Caki2 (cell line): ENCODE results near the gene CDC6. TPM values are rescaled to one million over a fixed set of nuclear protein-coding genes. Genes with fewer than 3 reads are reported as not detected.
A peak's percentile ranks its signal among the peaks of the same experiment; 100 is the strongest.

Experiments used
- DNase-seq: peaks from one replicate; pipeline ENCODE4 v3.0.0-alpha.2; 2015; ENCODE audit warnings: low read depth
- in situ Hi-C: cut with HindIII; loops from 2 replicates; pipeline ENCODE4 v1.10.0; 2016; ENCODE audit warnings: low sequenced_read_pairs, low pct_unique_long_range_greater_than_20kb, mixed read lengths
- total RNA-seq: library from RNA; depleted of rRNA; stranded (reverse); fragments of >200 nt; shearing (Covaris generic); gene quantifications from 2 replicates; pipeline ENCODE4 v1.2.3, GENCODE V29; 2014; ENCODE audit warnings: low replicate concordance

CDC6 gene
- total RNA-seq, 1 experiment from 2014 or later, result 68.1 TPM

DNA sequence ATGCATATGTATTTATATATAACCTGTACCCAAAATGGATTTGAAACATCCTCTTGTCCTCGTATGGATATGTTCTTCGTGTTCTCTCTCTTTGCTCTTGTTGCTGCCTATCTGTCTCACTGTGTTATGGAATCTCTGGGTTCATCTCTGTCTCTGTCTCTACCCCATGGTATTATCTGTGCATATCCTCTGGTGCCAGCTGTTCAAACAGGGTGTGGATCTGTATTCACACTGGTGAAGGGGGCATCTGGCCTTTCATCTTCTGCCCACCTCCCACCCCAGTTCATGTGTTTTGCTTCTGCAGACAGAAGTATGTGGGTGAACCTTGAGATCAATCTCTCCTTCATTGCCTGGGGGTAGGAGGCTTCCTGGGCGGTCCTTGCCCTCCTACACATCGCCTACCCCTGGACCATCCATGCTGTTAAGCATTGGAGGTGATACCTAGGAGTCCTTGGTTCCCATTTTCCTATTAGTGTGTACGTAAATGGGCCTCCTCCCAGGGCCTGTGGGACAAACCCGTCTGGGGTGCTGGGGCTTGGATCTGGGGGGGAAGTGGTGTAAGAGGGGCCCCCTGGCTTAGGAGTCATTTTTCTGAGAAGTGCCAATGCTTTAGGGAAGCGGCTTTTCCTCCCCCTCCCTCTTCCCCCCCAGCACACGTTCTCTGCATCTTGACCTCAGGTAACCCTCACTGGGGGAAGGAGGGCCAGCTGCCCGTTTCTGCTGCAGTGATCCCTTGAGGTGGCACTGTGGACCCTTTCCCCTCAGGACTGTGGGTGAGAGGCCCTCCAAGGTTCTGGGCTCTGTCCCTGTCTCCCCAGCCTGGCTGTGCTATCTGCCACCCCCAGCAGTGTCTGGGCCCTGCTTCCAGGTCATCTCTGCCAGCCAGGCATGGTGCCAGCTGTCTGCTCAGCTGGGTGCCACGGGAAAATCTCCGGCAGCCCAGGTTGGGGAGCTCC, 42.4 kb downstream of the CDC6 start:
- in situ Hi-C loops, result no loop called here
- DNase-seq, result no peak

DNA sequence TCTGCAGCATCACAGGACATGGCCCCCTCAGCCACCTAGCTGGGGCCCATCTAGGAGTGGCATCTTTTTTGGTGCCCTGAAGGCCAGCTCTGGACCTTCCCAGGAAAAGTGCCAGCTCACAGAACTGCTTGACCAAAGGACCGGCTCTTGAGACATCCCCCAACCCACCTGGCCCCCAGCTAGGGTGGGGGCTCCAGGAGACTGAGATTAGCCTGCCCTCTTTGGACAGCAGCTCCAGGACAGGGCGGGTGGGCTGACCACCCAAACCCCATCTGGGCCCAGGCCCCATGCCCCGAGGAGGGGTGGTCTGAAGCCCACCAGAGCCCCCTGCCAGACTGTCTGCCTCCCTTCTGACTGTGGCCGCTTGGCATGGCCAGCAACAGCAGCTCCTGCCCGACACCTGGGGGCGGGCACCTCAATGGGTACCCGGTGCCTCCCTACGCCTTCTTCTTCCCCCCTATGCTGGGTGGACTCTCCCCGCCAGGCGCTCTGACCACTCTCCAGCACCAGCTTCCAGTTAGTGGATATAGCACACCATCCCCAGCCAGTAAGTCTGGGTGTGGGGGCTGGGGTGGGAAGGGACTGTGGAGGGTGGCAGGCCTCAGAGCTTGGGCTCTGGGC, 43.3 kb downstream of the CDC6 start:
- in situ Hi-C loops, result no loop called here
- DNase-seq, result no peak

DNA sequence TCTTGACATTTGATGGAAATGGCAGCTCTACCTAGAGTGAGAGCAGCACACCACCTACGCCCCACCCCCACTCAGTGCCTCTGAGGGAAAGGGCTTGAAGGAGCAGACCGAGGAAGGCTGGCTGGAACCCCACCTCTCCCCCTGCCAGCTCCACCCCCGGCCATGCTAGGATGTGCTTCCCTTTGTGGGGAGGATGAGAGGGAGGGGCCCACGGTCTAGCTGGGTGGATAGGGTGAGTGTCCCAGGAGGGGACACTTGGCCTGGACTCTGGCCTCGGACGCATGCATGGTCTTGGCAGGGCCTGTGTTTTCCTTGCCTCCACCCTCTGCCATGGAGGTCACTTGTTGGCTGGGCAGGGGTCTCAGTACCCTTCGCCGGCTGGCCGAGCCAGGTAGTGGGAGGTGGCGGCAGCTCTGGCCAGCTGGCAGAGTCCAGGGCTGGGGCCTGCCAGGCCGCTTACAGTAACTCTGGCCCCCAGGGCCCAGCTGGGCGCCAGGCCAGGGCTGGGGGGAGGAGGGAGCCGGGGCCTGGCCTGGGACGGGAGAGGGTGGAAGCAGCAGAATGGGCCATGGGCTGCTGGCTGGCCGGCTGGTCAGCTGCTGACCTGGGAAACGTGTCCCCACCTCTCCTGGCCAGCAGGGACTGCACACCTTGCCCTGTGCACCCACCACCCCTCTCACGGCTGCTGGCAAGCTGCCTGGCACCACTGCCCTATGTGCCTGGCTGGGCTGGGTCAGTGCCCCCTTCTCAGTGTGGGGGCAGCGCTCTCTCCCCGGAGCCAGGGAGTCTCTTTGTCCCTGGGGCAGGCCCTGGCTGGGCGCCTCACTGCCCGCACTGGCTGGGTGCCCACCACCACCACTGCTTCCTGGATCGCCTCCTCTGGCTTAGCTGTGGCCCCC, 44.3 kb downstream of the CDC6 start:
- DNase-seq, result peak; percentile 57
- in situ Hi-C loops, result no loop called here

DNA sequence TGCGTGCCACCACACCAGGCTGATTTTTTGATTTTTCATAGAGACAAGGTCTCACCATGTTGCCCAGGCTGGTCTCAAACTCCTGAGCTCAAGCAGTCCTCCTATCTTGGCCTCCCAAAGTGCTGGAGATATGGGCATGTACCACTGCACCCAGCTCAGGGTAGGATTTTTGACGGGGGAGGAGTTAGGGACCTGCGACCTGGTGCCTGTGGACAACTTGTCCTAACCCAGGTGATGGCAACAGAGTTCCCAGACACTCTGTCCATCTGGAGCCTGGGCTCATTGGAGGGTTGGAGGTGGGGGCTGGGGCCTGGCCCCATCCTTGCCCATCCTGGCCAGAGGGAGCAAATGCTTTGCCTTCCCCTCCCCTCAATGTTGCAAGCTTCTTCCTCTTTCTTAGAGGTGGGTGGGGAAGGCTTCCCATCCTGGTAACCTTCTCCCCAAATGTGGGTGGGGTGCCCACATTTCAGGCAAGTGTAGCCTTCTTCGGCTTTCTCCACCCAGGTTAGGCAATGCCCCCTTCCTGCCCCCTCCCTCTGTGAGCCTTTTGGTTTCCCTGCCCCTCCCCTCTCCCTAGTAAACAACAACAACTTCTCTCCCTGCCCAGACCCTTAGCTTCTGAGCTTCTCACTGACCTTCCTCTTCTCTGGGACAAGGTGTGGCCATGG, 46.2 kb downstream of the CDC6 start:
- in situ Hi-C loops, result no loop called here
- DNase-seq, result no peak

DNA sequence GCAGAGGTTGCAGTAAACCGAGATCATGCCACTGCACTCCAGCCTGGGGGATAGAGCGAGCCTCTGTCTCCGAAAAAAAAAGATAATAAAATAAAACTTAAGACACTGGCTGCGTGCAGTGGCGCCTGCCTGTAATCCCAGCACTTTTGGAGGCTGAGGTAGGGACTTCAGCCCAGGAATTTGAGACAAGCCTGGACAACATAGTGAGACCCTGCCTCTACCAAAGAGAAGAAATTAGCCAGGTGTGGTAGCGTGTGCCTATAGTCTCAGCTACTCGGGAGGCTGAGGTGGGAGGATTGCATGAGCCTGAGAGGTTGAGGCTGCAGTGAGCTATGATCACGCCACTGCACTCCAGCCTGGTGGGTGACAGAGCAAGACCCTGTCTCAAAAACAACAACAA, 47.9 kb downstream of the CDC6 start:
- in situ Hi-C loops, result no loop called here
- DNase-seq, result no peak

DNA sequence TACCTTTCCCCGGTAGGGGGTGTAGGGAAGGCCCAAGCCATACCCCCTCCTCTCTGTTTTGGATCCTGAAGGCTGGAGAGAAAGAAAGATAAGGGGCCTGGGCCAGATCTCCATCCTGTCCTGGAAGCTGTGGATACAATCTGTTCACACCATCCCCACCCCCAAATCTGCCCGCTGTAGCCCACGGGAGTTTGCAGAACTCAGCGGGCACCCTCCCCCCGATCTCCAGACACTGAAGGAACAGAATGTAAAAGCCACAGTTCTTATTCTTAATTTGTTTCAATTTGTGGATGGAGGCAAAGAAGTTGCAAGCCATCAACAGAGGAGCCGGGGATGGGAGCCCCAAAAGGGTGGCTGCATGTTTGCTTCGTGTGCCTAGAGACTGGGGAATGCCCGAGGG, 49.7 kb downstream of the CDC6 start:
- in situ Hi-C loops, result no loop called here
- no peak for DNase-seq

DNA sequence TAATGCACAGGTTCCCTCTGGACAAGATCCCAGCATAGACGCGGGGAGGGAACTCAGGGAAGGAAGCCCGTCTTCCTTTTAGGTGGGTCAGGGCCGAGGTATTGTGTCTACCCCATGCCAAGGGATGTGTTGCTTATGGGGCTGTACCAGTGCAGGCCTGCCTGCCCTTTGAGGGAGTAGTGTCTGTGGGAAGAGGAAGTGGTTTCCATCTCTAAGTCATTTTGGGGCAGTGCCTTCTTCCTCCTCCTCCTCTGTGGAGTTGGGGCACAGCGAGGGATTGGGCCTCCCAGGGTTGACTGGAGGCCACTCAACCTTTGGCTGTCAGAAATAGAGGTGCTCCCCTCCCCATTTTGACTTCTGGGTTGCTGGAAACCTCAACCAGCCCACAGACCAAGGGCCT, 50.4 kb downstream of the CDC6 start:
- in situ Hi-C loops, result no loop called here
- no peak for DNase-seq

DNA sequence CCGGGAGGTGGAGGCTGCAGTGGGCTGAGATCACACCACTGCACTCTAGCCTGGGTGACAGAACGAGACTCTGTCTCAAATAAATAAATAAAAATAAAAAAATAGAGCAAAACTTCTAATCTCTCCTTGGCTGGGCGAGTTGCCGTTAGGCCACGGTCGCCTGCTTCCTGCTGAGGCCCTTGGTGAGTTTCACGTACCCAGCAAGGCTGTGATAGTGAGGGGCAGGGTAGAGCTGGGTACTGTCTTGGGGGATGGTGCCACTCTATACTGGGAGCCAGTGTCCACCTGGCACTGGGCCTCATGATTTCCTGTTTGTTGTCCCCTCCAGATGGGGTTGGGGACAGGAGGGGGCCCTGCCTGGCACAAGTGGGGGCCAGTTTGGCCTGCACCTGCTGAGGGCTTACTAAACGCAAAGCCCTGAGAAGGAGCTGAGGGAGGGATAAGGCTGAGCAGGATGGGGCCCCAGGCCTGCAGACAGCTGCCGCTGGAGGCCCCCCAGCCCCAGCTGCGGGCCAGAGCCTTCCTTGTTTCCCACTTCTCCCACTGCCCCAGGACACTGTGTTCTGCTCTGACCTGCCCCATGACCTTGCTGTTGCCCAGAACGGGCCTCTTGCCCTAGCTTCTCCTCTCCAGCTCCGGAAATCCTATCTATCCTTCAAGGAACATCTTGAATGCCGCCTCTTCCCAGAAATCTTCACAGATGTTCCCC, 51.4 kb downstream of the CDC6 start:
- DNase-seq, result no peak
- in situ Hi-C loops, result no loop called here

DNA sequence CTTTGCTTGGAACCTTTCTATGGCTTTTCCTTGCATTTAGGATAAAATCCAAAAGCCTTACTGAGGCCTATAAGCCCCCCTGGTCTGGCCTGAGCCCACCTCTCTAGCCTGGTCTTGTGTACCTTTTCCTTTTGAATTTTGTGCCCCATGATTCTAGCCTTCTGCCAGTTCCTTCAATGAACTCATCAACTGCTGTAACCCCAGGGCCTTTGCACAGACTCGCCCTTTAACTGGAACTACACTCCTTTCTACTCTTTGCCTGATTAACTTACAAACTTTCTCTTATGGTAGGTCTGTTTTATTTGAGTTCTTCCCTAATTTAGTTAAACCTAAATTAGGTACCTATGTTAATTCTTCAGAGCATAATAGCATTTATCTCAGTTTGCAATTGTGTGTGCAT, 52.6 kb downstream of the CDC6 start:
- no peak for DNase-seq
- in situ Hi-C loops, result no loop called here

DNA sequence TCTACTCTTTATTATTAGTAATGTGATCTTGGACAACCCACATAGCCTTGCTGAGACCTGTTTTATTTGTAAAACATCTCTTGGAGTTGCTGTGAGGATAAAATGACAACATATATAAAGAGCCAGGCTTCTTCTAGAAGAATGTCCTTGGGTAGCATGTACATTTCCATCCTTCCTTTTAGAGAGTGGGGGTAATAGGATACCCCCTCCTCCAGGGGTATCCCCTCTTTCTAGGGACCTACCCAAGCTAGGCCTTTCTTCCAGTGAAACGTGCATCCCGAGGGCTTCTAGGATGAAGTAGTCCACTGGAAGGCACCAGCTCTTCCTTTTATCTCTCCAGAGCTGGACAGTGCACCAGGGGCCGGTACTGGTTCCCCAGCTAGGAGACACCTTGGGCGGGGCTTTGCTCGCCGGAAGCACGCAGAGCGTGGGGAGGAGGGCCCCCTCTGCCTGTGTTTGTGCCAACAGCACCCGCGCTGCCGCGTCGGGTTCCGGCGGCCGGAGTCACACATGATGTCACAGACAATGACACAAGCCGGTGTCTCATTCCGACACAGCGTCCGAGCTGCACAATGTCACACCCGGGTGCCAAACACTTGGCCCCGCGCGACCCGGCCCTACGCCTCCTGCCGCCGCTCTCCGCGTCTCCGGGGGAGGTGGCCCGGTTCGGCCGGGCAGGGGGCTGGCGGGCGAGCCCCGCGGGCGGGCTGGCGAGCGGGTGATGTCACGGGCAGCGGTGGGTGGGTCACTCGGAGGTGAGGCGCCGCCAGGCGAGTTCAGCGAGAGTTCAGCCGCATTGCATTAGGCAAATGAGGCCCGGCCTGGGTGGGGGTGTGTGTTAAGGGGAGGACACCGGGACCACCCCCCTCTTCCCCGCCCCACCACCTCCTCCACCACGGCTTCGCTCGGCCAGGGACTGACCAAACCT, 53.5 kb downstream of the CDC6 start:
- in situ Hi-C loops, result no loop called here
- DNase-seq, result peak; percentile 94

DNA sequence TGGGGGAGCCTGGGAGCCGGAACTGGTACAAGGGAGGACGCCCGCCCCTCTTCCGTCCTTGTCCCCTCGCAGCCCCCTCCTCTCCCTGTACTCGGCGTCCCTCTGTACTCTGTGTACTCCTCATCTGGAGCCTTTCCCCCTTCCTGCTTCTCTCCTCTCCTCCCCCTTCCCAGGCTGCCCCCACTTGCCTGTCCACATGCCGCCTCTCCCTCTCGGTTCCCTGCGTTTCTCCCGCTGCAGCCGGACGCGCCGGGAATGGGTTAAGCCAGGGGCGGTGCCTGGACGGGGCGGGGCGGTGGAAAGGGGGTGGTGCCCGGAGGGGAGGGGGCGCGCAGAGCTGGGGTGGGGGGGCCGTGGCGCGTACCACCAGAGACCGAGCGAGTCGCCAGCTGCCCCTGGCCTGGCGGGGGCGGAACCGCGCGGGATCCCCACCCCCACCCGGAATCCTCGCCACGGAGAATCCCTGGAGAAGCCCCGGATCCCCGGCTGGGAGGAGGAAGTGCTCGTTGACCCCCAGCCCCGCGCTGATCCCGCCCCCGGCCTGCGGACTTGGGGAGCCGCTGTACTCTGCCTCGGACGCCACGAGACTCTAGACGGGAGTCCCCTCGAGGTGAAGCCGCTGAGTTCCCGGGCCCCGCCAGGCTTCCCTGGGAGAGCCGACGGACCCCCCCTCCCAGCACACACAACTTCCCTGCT, 54.3 kb downstream of the CDC6 start:
- in situ Hi-C loops, result no loop called here
- peak; percentile 81 for DNase-seq

DNA sequence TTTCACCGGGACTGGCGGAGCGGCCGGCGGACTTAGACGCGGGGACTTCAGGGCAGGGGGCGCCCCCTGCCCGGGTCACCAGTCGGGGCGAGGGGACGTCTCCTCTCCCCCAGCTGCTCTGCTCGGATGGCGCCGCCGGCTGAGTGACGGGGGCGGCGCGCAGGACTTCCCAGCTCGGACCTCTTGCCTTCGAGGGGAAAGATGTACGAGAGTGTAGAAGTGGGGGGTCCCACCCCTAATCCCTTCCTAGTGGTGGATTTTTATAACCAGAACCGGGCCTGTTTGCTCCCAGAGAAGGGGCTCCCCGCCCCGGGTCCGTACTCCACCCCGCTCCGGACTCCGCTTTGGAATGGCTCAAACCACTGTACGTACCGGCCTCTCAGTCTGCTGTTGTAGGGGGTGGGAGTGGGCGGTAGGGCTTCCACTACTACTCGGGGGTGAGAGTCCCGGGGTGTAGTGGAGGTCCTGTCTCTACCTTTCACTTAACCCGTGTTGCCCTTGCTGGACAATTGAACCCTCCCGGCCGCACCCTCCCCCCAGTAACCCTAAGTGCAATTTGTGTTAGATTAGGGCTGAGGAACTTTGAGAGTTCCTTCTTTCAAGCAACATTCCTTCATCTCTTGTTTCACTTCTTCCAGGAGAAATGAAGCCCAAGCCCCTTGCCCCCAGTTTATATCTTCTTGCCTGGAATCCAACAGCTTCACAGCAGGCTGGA, 55.0 kb downstream of the CDC6 start:
- DNase-seq, result no peak
- in situ Hi-C loops, result no loop called here

DNA sequence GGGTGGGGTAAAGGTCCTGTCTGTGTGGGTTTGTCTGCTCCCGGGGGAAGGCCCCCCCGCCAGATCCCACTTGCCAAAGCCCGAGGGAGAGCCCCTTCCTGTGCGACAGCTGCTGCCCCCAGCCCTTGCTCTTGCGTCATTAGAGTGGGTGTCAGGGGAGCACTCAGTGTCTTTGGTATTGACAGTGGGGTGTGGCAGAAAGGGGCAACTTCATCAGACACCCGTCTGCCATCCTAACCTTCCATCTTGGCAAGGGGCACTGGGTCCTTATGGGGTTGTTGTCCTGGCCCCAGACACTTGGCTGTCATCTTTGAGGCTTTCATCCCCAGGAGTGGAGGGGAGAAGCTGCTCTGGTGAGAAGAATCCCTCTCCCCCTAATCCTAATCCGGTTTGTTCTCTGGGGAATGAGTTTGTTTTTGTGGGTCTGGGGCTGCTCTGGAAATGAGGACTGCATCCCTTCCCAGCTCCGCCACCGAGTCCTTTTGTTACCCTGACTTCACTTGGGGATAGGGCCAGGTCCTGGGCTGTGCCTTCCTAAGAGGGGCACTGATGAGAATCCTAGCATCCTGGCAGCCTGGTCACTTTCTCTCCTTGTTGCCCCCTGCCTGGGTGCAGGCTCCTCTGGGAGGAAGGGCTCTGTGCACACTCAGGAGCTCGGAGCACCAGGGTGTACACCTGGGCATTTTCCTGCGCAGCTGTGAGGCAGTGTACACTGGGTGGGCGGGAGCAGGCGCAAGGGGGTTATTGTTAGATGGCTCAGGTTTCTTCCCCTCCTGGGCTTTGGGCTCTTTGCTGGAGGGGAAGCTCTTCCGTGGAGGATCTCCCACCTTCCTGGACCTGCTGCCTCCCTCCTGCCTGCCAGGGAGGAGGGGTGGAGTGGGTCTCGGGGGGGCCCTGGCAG, 55.8 kb downstream of the CDC6 start:
- no peak for DNase-seq
- in situ Hi-C loops, result no loop called here

DNA sequence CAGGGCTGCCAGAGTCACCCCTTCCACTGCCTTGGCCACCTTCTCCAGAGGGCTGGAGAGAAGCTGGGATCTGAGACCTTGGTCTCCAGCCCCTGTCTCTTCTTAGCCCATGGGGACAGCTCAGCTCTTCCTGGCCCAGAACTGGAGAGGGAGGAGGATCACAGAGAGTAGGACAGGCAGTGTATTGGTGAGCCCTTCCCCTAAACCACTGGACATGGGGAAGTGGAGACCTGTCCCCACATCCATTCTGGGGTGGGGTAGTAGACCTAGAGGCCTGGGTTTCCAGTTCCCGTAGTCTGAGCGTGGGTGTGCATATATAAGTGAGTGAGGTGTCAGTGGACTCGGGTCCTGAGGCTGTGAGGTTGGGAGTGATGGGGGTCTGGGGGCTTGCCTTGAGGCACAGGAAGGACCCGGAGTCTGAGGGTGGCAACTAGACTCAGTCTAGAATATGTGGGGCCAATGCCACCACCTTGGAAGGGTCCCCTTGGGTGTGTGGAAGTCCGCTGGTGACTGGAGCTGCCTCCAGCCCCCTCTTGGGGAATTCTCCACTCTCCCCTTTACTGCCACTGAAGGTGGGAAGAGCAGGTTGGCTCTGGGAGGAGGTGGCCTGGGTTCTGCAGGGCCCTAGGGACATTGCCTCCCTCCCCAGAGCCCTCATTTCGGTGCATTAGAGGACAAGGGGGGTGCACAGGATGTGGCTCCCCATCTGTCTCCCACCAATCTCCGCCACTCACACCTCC, 56.9 kb downstream of the CDC6 start:
- in situ Hi-C loops, result no loop called here
- DNase-seq, result no peak
